Tibial artery (tissue), 4 donors: Measurements from ENCODE around the gene TMEM143.

Experiments
- DNase-seq, 2 donors: peaks; one replicate each; pipeline ENCODE4 v3.0.0-alpha.2; 2019
- H3K27ac ChIP-seq, 2 donors: fragments of 200-600 bp; sonication (generic) in 1 of 2; 1 replicate in 1 of 2; 2 replicates in 1 of 2; pipeline ENCODE4 v1.5.1; 2018 to 2019; ENCODE audit warnings: mild to moderate bottlenecking in 1 of 2
- H3K27me3 ChIP-seq, 2 donors: fragments of 200-600 bp; sonication (generic) in 1 of 2; one replicate each; pipeline versions ENCODE4 v1.5.1 to v1.6.0; 2016 to 2019
- H3K36me3 ChIP-seq, 3 donors: fragments of 200-600 bp; sonication (generic) in 2 of 3; one replicate each; pipeline ENCODE4 v1.5.1; 2016 to 2019; ENCODE audit warnings: mild to moderate bottlenecking in 2 of 3
- H3K4me1 ChIP-seq, 4 donors: fragments of 200-600 bp; sonication (generic) in 2 of 4; 1 replicate in 3 of 4; 2 replicates in 1 of 4; pipeline ENCODE4 v1.5.1; 2016 to 2019
- H3K4me3 ChIP-seq, 2 donors: fragments of 200-600 bp; sonication (generic) in 1 of 2; 1 replicate in 1 of 2; 2 replicates in 1 of 2; pipeline ENCODE4 v1.5.1; 2018 to 2019; ENCODE audit warnings: mild to moderate bottlenecking in 2 of 2
- H3K9me3 ChIP-seq, 3 donors: fragments of 200-600 bp; sonication (generic) in 1 of 3; one replicate each; pipeline ENCODE4 v1.5.1; 2016 to 2019
- intact Hi-C: fragments of 100-400 bp; cut with DNase I; formaldehyde crosslinking; loops from one replicate; pipeline ENCODE4 v1.15.0; 2023; ENCODE audit warnings: low total_unique reads
- TF ChIP-seq, protein P1 (sequence below), 2 experiments: fragments of 200-600 bp in 1 of 2; fragments of 450-650 bp in 1 of 2; IDR thresholded peaks; one replicate each; pipeline ENCODE4 v1.5.1; 2017 to 2019; ENCODE audit warnings: antibody characterized with exemption in 2 of 2, mild to moderate bottlenecking in 1 of 2, moderate library complexity in 1 of 2

Gene TMEM143

DNA sequence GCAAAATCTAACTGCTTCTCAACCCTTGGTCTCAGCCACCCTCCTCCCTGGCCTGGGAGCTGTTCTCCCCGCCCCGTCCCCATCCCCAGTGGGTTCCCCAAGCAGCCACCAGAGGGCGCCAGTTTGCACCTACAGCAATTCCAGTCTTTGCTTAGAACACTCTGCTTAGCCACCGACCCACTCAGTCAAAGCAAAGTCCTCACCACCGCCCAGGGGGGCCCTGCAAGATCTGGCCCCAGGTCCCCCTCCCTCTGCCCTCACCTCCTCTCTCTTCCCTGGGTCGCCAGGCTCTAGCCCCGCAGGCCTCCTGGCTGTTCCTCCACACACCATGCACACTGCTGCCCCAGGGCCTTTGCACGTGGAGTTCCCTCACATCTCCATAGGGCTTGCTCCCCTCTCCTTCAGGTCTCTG, 12.4 kb downstream of the TMEM143 start:
- no peaks in the 10 kb centered on the region for H3K9me3 ChIP-seq
- peak in 1 of 2 donors; percentile 59 for DNase-seq
- no peak overlapping the region for H3K27ac ChIP-seq
- H3K27me3 ChIP-seq, result no peaks in the 10 kb centered on the region
- no peaks in the 10 kb centered on the region for H3K36me3 ChIP-seq
- TF ChIP-seq, protein P1, sequence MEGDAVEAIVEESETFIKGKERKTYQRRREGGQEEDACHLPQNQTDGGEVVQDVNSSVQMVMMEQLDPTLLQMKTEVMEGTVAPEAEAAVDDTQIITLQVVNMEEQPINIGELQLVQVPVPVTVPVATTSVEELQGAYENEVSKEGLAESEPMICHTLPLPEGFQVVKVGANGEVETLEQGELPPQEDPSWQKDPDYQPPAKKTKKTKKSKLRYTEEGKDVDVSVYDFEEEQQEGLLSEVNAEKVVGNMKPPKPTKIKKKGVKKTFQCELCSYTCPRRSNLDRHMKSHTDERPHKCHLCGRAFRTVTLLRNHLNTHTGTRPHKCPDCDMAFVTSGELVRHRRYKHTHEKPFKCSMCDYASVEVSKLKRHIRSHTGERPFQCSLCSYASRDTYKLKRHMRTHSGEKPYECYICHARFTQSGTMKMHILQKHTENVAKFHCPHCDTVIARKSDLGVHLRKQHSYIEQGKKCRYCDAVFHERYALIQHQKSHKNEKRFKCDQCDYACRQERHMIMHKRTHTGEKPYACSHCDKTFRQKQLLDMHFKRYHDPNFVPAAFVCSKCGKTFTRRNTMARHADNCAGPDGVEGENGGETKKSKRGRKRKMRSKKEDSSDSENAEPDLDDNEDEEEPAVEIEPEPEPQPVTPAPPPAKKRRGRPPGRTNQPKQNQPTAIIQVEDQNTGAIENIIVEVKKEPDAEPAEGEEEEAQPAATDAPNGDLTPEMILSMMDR (IDR thresholded peaks at IDR 0.05), result peak; percentile 54 to 63
- intact Hi-C loops, result no loop called here
- H3K4me3 ChIP-seq, result no peak overlapping the region
- H3K4me1 ChIP-seq, result no peaks in the 10 kb centered on the region

DNA sequence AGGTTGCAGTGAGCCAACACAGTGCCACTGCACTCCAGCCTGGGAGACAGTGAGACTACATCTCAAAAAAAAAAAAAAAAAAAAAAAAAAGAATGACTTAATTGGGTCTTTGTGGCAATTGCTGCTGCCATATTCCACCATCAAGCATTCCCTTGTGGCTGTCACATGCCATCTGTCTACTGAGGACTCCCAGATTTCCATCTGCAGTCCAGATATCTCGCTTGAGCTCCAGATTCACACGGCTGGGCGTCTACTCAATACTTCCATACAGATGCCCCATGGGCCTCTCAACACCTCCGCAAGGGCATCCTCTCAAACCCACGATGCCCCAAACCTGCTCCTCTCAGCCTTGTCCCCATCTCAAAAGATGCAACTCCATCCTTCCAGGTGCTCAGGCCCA, 12.9 kb downstream of the TMEM143 start:
- H3K4me1 ChIP-seq, result no peaks in the 10 kb centered on the region
- TF ChIP-seq, protein P1 (IDR thresholded peaks at IDR 0.05), result no peak
- DNase-seq, result no peak
- H3K4me3 ChIP-seq, result no peak overlapping the region
- no peaks in the 10 kb centered on the region for H3K36me3 ChIP-seq
- H3K9me3 ChIP-seq, result no peaks in the 10 kb centered on the region
- no peak overlapping the region for H3K27ac ChIP-seq
- intact Hi-C loops, result no loop called here
- H3K27me3 ChIP-seq, result no peaks in the 10 kb centered on the region

DNA sequence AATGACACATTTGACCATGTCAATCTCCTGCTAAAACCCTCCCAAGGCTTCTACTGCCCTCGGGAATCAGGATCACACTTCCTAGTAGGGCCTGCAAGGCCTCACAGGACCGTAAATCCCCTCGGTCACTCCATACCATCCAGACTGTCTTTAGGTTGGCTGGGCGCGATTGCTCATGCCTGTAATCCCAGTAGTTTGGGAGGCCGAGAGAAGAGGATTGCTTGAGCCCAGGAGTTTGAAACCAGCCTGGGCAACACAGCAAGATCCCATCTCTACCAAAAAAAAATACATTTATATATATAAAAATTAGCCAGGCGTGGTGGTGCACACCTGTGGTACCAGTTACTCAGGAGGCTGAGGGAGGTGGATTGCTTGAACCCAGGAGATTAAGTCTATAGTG, 15.0 kb downstream of the TMEM143 start:
- DNase-seq, result no peak
- TF ChIP-seq, protein P1 (IDR thresholded peaks at IDR 0.05), result no peak
- no peak overlapping the region for H3K4me3 ChIP-seq
- H3K27me3 ChIP-seq, result no peaks in the 10 kb centered on the region
- no peaks in the 10 kb centered on the region for H3K4me1 ChIP-seq
- intact Hi-C loops, result no loop called here
- H3K9me3 ChIP-seq, result no peaks in the 10 kb centered on the region
- H3K27ac ChIP-seq, result no peak overlapping the region
- no peaks in the 10 kb centered on the region for H3K36me3 ChIP-seq

DNA sequence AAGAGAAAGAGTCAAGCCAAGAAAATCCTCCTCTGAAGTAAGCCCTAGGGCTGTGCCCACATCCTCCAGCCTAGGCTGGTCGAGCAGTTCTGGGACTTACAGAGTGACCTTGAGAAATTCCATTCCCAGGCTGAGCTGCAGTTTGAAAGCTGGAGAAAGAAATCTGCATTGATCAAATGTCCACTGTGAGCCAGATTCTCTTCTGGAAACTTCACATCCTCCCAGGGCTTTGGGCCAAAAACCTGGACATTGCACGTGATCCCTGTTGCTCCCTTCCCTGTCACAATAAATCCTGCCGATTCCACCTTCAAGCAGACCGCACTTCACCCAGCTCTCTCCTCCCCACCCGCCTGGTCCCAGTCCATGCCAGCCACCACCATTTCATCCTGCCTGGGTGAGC, 15.7 kb downstream of the TMEM143 start:
- no peak overlapping the region for H3K27ac ChIP-seq
- no peak overlapping the region for H3K4me3 ChIP-seq
- DNase-seq, result no peak
- TF ChIP-seq, protein P1 (IDR thresholded peaks at IDR 0.05), result no peak
- H3K4me1 ChIP-seq, result no peaks in the 10 kb centered on the region
- no peaks in the 10 kb centered on the region for H3K9me3 ChIP-seq
- H3K36me3 ChIP-seq, result peaks cover 0 to 4% (median 0%) of the 10 kb centered on the region in 3 donors
- intact Hi-C loops, result no loop called here
- H3K27me3 ChIP-seq, result no peaks in the 10 kb centered on the region

DNA sequence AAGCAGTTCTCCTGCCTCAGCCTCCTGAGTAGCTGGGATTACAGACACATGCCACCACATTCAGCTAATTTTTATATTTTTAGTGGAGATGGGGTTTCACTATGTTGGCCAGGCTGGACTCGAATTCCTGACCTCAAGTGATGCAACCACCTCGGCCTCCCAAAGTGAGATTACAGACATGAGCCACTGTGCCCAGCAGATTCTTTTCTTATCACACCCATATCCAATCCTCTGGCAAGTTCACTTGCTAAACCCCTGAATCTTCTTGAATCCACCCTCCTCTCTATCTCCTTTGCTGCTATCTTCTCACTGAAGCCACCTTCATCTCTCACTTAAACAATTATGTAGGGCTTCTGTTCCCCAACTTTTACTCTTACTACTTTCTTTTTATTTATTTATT, 17.5 kb downstream of the TMEM143 start:
- no peaks in the 10 kb centered on the region for H3K9me3 ChIP-seq
- no peaks in the 10 kb centered on the region for H3K4me1 ChIP-seq
- no peak overlapping the region for H3K4me3 ChIP-seq
- DNase-seq, result no peak
- TF ChIP-seq, protein P1 (IDR thresholded peaks at IDR 0.05), result no peak
- peaks cover 0 to 14% (median 8%) of the 10 kb centered on the region in 3 donors for H3K36me3 ChIP-seq
- intact Hi-C loops, result no loop called here
- no peak overlapping the region for H3K27ac ChIP-seq
- H3K27me3 ChIP-seq, result no peaks in the 10 kb centered on the region

DNA sequence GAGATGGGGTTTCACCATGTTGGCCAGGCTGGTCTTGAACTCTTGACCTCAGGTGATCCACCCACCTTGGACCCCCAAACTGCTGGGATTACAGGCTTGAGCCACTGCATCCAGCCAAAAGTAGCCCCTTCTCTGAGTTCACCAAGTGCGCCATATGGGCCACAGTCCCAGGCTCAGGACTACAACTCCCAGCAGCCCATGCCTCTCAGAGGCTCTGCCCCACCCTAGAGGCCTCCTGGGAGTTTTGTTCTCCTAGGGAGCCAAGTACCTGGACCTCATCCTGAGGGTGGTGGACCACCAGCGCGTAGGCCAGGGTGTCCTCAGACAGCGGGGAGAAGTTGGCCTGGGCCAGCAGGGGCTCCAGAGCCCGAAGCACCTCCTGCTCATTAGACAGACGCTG, 18.8 kb downstream of the TMEM143 start:
- no peak overlapping the region for H3K4me3 ChIP-seq
- intact Hi-C loops, result no loop called here
- no peaks in the 10 kb centered on the region for H3K4me1 ChIP-seq
- H3K27ac ChIP-seq, result no peak overlapping the region
- TF ChIP-seq, protein P1 (IDR thresholded peaks at IDR 0.05), result no peak
- no peak for DNase-seq
- peaks cover 0 to 14% (median 8%) of the 10 kb centered on the region in 3 donors for H3K36me3 ChIP-seq
- H3K27me3 ChIP-seq, result no peaks in the 10 kb centered on the region
- H3K9me3 ChIP-seq, result no peaks in the 10 kb centered on the region
